T-helper 2 cell treated with Interferon-gamma antibody and Interleukin-4, amounts not matched to agents 5 μg/mL and 100 μg/mL, for 36 hours (primary cell): ENCODE data around the gene MIB2.

Experiments used
- DNase-seq: peaks from one replicate; pipeline ENCODE4 v3.0.0; 2021; ENCODE audit warnings: low spot score
- H3K27ac Mint-ChIP-seq: one replicate; pipeline ENCODE4 v1.8.0; 2021; ENCODE audit warnings: mild to moderate bottlenecking, mixed read lengths
- H3K27me3 Mint-ChIP-seq: one replicate; pipeline ENCODE4 v1.8.0; 2021; ENCODE audit warnings: low read depth, mixed read lengths
- H3K36me3 Mint-ChIP-seq: one replicate; pipeline ENCODE4 v1.8.0; 2021; ENCODE audit warnings: low read depth, mixed read lengths
- H3K4me1 Mint-ChIP-seq: one replicate; pipeline ENCODE4 v1.8.0; 2021; ENCODE audit warnings: low read depth, mixed read lengths
- H3K4me3 Mint-ChIP-seq: one replicate; pipeline ENCODE4 v1.8.0; 2022; ENCODE audit warnings: mild to moderate bottlenecking, moderate library complexity, mixed read lengths
- H3K9me3 Mint-ChIP-seq: one replicate; pipeline ENCODE4 v1.8.0; 2021; ENCODE audit warnings: mixed read lengths

The MIB2 gene

GRCh38 chr1:1624443-1625403 is 9.4 kb downstream of the MIB2 start:
- no peaks in the 10 kb centered on the region for H3K9me3 Mint-ChIP-seq

GRCh38 chr1:1625404-1625775 is 10.1 kb downstream of the MIB2 start:
- peaks cover 2% of the 10 kb centered on the region for H3K27me3 Mint-ChIP-seq
- H3K4me3 Mint-ChIP-seq: no peak overlapping the region
- H3K9me3 Mint-ChIP-seq: no peaks in the 10 kb centered on the region
- DNase-seq: no peak
- H3K27ac Mint-ChIP-seq: no peak overlapping the region
- H3K36me3 Mint-ChIP-seq: peaks cover 2% of the 10 kb centered on the region
- peaks cover 2% of the 10 kb centered on the region for H3K4me1 Mint-ChIP-seq

More at GRCh38 chr1:1624443-1625403, 9.4 kb downstream of the MIB2 start:
- Mint-ChIP-seq H3K27ac (no peak overlapping the region), H3K4me1 (no peaks in the 10 kb centered on the region), H3K36me3 (no peaks in the 10 kb centered on the region), H3K4me3 (no peak overlapping the region), H3K27me3 (no peaks in the 10 kb centered on the region)
- DNase-seq: no peak

DNA sequence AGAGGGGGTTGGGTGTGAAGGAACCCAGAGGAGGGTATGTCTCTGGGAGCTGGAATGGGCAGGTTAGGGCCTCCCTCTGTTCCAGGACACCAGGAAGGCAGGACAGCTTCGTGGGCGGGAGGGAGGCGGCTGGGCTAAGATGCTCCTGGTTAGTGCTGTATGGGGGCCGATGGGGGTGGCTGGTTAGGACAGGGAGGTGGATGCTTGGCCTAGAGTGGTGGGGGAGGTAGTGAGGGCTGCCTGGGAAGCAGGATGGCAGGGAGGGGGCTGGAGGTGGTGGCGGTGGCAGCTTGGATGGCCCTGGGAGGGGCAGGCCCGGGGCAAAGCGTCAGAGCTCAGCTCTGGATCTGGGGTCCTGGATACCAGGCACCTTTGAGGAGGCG is 10.5 kb downstream of the MIB2 start:
- Mint-ChIP-seq H3K27ac (no peak overlapping the region), H3K27me3 (peaks cover 2% of the 10 kb centered on the region), H3K4me3 (no peak overlapping the region), H3K36me3 (peaks cover 2% of the 10 kb centered on the region), H3K4me1 (peaks cover 2% of the 10 kb centered on the region), H3K9me3 (no peaks in the 10 kb centered on the region)
- no peak for DNase-seq

DNA sequence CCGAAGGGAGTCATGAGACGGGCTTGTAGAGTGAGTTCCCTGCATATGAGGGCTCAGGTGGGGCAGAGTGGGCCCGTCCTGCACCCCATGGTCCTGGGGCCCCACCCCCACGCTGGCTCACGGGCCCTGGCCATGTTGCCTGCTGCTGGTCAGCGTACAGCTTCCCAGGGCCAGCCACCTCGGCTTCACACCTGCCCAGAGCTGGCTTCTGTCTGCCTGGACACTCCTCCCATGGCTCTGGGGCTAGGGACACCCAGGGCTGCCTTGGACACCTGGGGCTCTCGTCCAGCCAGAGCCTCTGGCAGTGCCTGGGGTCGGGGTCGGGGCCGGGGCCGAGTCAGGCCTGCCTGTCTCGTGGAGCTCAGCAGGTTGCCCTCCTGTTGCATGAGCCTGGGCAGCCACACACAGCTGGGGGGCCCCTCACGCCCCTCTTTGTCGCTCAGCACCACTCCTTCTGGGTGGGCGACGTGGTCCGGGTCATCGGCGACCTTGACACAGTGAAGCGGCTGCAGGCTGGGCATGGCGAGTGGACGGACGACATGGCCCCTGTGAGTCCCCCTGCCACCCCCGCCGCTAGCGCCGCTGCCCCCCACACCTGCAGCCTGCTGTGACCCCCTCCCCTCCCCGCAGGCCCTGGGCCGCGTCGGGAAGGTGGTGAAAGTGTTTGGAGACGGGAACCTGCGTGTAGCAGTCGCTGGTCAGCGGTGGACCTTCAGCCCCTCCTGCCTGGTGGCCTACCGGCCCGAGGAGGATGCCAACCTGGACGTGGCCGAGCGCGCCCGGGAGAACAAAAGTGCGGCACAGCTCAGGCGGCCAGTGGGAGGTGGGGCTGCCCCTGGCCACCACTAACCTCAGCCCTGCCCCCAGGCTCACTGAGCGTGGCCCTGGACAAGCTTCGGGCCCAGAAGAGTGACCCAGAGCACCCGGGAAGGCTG is 11.2 kb downstream of the MIB2 start:
- H3K27me3 Mint-ChIP-seq: peaks cover 3% of the 10 kb centered on the region
- DNase-seq: no peak
- peaks cover 2% of the 10 kb centered on the region for H3K36me3 Mint-ChIP-seq
- peaks cover 2% of the 10 kb centered on the region for H3K4me1 Mint-ChIP-seq
- no peak overlapping the region for H3K27ac Mint-ChIP-seq
- H3K4me3 Mint-ChIP-seq: no peak overlapping the region
- no peaks in the 10 kb centered on the region for H3K9me3 Mint-ChIP-seq

- Mint-ChIP-seq H3K36me3 (peaks cover 2% of the 10 kb centered on the region), H3K4me1 (peaks cover 2% of the 10 kb centered on the region), H3K27me3 (peaks cover 4% of the 10 kb centered on the region), H3K9me3 (no peaks in the 10 kb centered on the region), H3K4me3 (no peak overlapping the region), H3K27ac (no peak overlapping the region)
- no peak for DNase-seq
Observed at GRCh38 chr1:1627261-1627828, 12.0 kb downstream of the MIB2 start.

DNA sequence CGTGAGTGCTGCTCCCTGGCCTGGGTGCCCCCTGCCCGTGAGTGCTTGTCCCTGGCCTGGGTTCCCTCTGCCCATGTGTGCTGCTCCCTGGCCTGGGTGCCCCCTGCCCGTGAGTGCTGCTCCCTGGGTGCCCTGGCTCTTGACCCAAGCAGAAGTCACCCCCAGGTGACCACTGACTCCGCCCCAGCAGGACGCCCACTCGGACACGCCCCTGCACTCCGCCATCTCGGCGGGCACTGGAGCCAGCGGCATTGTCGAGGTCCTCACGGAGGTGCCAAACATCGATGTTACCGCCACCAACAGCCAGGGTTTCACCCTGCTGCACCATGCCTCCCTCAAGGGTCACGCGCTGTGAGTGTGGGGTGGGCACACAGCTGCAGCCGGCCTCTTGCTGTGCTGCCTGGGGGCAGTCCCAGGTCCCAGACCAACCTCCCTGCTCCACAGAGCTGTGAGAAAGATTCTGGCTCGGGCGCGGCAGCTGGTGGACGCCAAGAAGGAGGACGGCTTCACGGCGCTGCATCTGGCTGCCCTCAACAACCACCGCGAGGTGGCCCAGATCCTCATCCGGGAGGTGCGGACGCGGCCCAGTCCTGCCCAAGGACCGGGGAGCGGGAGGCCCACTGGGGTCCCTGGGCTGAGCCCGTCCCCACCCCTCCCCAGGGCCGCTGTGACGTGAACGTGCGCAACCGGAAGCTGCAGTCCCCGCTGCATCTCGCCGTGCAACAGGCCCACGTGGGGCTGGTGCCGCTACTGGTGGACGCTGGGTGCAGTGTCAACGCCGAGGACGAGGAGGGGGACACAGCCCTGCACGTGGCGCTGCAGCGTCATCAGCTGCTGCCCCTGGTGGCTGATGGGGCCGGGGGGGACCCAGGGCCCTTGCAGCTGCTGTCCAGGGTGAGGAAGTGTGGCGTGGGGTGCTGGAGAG is 12.8 kb downstream of the MIB2 start:
- Mint-ChIP-seq H3K9me3 (no peaks in the 10 kb centered on the region), H3K4me3 (no peak overlapping the region), H3K27me3 (peaks cover 4% of the 10 kb centered on the region), H3K36me3 (peaks cover 2% of the 10 kb centered on the region), H3K4me1 (peaks cover 2% of the 10 kb centered on the region), H3K27ac (no peak overlapping the region)
- DNase-seq: no peak

GRCh38 chr1:1628754-1629429 is 13.6 kb downstream of the MIB2 start:
- peaks cover 2% of the 10 kb centered on the region for H3K4me1 Mint-ChIP-seq
- no peak overlapping the region for H3K27ac Mint-ChIP-seq
- no peak overlapping the region for H3K4me3 Mint-ChIP-seq
- no peak for DNase-seq
- no peaks in the 10 kb centered on the region for H3K9me3 Mint-ChIP-seq
- peaks cover 2% of the 10 kb centered on the region for H3K36me3 Mint-ChIP-seq
- H3K27me3 Mint-ChIP-seq: peaks cover 4% of the 10 kb centered on the region

GRCh38 chr1:1629430-1630190 is 14.3 kb downstream of the MIB2 start:
- Mint-ChIP-seq H3K4me3 (peak overlapping the region; percentile 48), H3K9me3 (no peaks in the 10 kb centered on the region), H3K4me1 (peaks cover 2% of the 10 kb centered on the region), H3K27me3 (peaks cover 4% of the 10 kb centered on the region), H3K36me3 (peaks cover 2% of the 10 kb centered on the region), H3K27ac (peak overlapping the region; percentile 86)
- no peak for DNase-seq

DNA sequence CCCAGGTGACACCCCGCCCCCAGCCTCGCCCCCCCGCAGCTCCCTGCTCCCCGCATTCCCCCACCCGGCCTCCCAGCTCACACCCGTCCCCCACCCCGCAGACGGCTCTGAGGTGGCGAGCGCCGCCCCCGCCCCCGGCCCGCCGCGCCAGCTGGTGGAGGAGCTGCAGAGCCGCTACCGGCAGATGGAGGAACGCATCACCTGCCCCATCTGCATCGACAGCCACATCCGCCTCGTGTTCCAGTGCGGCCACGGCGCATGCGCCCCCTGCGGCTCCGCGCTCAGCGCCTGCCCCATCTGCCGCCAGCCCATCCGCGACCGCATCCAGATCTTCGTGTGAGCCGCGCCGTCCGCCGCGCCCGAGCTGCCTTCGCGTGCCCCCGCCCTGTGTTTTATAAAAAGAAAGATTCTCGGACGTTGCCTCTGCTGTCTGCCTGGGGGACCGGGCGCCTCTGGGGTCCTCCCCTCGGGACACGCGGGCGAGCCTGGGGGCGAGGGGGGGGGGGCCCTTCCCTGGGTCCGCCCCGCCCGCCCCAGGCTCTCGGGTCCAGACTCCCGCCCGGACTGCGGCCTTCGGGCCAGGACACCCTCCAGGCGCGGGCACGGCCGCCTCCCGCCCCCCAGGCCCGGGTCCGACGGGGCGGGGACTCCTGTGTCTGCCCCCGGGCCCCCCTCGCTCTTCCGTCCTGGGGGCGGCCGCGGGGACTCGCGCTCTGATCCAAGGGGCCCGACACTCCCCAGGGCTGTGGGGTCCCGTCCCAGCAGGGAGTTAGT is 15.1 kb downstream of the MIB2 start:
- H3K36me3 Mint-ChIP-seq: peaks cover 2% of the 10 kb centered on the region
- no peaks in the 10 kb centered on the region for H3K9me3 Mint-ChIP-seq

GRCh38 chr1:1630965-1631781 is 15.9 kb downstream of the MIB2 start:
- Mint-ChIP-seq H3K9me3 (no peaks in the 10 kb centered on the region), H3K36me3 (peaks cover 2% of the 10 kb centered on the region), H3K27me3 (peaks cover 4% of the 10 kb centered on the region), H3K27ac (peak overlapping the region; percentile 68), H3K4me3 (no peak overlapping the region), H3K4me1 (peaks cover 2% of the 10 kb centered on the region)
- no peak for DNase-seq

More for the DNA sequence above, 15.1 kb downstream of the MIB2 start:
- peaks cover 4% of the 10 kb centered on the region for H3K27me3 Mint-ChIP-seq
- peaks cover 2% of the 10 kb centered on the region for H3K4me1 Mint-ChIP-seq
- H3K4me3 Mint-ChIP-seq: peak overlapping the region; percentile 83
- peak overlapping the region; percentile 90 for H3K27ac Mint-ChIP-seq
- DNase-seq: peak; percentile 93
